Rectal smooth muscle tissue (tissue), 1 donor: ENCODE results near the gene ZMIZ1.
"Not testable (repeated sequence)": the region's sequence is repeated elsewhere in the genome, so short reads cannot be mapped to it uniquely, and the experiment has no call there.

Source experiments
- H3K27ac ChIP-seq: one replicate; pipeline ENCODE4 v1.7.0; 2013; ENCODE audit warnings: low read depth, low read length, inconsistent platforms
- H3K27me3 ChIP-seq: one replicate; pipeline ENCODE4 v1.7.0; 2013; ENCODE audit warnings: low read length; ENCODE audit not compliant: control insufficient read depth, insufficient read depth
- H3K36me3 ChIP-seq: one replicate; pipeline ENCODE4 v1.7.0; 2013; ENCODE audit warnings: low read length; ENCODE audit not compliant: control insufficient read depth, insufficient read depth
- H3K4me1 ChIP-seq: one replicate; pipeline ENCODE4 v1.7.0; 2013; ENCODE audit warnings: low read length; ENCODE audit not compliant: control insufficient read depth, insufficient read depth
- H3K4me3 ChIP-seq: one replicate; pipeline ENCODE4 v1.7.0; 2013; ENCODE audit warnings: low read length
- H3K9ac ChIP-seq: one replicate; pipeline ENCODE4 v1.7.0; 2013; ENCODE audit warnings: low read length

The ZMIZ1 gene

DNA sequence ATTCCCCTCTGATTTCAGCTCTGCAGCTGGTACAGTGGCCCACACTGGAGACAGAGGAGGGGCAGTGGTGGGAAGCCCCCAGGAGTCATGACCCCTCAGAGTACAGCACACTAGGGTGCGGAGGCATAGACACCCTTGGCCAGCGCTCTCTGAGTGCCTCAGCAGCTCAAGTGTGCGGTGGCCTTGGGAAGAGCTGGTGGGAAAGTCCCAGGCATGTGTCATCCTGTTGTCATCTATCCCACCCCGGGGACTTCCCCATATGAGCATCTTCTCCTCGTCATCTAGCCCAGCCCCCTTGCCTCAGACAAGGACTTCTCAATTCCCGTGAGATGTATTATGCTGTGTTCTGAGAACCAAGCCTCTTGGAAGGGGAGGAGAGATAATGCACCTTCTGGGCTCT lies 262.9 kb downstream of the ZMIZ1 start:
- no peak overlapping the region for H3K27ac ChIP-seq
- no peaks in the 10 kb centered on the region for H3K27me3 ChIP-seq
- no peaks in the 10 kb centered on the region for H3K36me3 ChIP-seq
- H3K4me1 ChIP-seq: peaks cover 5% of the 10 kb centered on the region
- H3K9ac ChIP-seq: no peak overlapping the region
- H3K4me3 ChIP-seq: no peak overlapping the region

DNA sequence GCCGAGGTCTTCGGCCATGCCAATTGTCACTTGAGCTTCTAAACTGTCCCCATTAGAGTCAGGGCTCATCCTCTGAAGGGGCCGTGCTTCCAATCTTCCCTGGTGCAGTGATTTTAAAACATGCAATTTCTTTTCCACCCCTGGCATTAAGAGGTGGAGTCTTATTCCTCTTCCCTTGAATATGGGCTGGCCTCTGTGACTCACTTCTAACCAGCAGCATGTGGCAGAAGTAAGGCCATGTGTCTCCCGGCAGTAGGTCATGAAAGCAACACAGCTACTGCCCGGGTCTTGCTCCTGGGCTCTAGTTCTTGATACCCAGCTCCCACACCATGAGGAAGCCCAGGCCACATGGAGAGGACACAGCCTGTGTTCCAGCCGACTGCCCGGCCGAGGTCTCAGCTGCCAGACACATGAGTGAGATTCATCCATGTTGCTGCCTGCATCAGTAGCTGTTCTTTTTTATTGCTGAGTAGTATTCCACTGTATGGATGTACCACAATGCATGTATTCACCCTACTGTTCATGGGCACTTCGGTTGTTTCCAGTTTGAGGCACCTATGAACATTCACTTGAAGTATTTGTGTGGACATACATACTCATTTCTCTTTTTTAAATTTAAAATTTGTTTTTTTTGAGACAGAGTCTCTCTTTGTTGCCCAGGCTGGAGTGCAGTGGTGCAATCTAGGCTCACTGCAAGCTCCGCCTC lies 264.0 kb downstream of the ZMIZ1 start:
- not testable (repeated sequence) for H3K9ac ChIP-seq, H3K27me3 ChIP-seq, H3K4me3 ChIP-seq, H3K4me1 ChIP-seq, H3K27ac ChIP-seq, H3K36me3 ChIP-seq

DNA sequence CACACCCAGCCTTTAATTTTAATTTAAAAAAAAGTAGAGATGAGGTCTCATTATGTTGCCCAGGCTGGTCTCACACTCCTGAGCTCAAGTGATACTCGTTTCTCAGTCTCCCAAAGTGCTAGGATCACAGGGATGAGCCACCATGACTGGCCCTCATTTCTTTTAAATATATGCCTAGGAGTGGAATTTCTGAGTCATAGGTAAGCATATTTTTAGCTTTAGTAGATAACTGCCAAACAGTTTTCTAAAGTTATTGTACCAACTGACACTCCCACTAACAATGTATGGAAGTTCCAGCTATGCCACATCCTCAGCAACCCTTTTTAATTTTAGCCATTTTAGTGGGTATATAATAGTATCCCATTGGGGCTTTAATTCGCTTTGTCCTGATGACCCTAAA lies 264.7 kb downstream of the ZMIZ1 start:
- H3K9ac ChIP-seq: no peak overlapping the region
- no peak overlapping the region for H3K4me3 ChIP-seq
- peaks cover 5% of the 10 kb centered on the region for H3K4me1 ChIP-seq
- no peak overlapping the region for H3K27ac ChIP-seq
- no peaks in the 10 kb centered on the region for H3K36me3 ChIP-seq
- H3K27me3 ChIP-seq: no peaks in the 10 kb centered on the region

DNA sequence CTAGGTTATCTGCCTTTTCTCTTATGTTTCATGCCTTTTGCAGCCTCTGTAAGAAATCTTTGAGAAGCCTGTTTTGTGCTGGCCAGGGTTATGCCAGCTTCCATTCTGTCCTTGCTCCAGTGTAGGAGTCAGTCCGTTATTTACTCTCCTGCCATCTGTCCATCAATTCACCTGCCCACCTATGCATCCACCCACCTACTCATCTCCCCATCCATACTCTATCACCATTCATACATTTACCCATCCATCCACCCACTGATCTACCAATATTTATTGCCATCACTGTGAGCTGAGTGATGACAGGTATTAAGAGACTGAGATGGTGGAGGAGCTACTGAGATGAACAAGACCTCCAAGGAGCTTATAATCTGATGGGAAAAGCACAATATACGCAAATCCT lies 265.8 kb downstream of the ZMIZ1 start:
- Histone ChIP-seq H3K9ac (no peak overlapping the region), H3K27ac (no peak overlapping the region), H3K4me3 (no peak overlapping the region)

DNA sequence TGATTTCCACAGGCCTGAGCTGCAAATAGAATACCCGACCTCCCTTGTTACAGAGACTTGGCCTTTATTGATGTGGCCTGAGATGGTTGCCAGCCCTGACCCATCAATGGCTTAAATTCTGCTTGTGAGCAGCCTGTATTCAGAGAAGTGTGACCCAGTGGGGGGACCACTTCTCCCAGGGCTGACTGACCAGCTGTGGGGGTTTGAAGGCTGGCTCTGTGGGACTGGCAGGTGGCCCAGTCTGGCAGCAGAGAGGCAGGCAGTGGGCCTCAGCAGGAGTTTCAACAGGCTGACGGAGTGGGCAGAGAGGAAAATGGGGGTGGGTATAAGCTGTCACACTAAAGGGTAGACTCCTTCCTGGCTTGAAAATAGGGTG lies 266.3 kb downstream of the ZMIZ1 start:
- Histone ChIP-seq H3K9ac (no peak overlapping the region), H3K4me1 (peaks cover 5% of the 10 kb centered on the region), H3K36me3 (no peaks in the 10 kb centered on the region), H3K27me3 (no peaks in the 10 kb centered on the region), H3K4me3 (no peak overlapping the region), H3K27ac (no peak overlapping the region)

More for the DNA sequence above, 265.8 kb downstream of the ZMIZ1 start:
- H3K27me3 ChIP-seq: no peaks in the 10 kb centered on the region
- no peaks in the 10 kb centered on the region for H3K36me3 ChIP-seq
- peaks cover 5% of the 10 kb centered on the region for H3K4me1 ChIP-seq

DNA sequence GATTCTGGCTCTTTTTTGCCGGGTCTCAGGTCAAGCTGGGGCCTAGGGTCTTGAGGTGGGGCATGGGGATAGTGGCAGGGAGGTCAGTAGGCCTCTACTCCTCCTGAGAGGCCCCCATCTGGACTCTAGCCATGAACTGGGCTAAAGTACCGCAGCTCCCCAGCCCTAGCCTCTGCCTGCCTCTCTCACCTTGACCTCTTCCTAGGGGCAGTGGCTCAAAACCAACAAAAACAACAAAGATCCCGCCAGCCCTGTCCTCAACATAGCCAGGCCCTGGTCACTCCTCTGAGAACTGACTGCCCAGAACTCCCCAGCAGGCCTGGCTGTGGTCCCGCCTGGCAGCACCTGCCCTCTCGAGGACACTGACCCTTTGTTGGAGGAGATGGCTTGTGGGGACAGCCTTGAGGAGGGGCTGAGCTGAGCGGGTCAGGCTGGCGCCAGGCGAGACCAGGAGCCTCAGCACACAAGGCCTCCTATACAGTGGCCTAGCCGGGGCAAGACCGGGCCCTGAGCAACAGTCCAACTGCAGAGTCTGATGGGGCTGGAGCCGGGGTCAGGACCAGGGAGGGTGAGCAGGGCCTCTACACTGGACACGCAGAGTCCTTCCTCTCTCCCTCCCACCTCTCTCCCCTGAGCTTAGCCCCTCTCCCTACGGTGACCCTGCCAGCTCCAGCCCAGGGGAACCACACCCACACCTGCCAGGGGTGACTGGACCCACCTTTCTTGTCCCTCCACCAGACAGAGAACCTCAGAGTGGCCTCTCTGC lies 266.9 kb downstream of the ZMIZ1 start:
- Histone ChIP-seq H3K27ac (no peak overlapping the region), H3K36me3 (no peaks in the 10 kb centered on the region), H3K4me1 (peaks cover 5% of the 10 kb centered on the region), H3K27me3 (no peaks in the 10 kb centered on the region), H3K4me3 (no peak overlapping the region), H3K9ac (no peak overlapping the region)

DNA sequence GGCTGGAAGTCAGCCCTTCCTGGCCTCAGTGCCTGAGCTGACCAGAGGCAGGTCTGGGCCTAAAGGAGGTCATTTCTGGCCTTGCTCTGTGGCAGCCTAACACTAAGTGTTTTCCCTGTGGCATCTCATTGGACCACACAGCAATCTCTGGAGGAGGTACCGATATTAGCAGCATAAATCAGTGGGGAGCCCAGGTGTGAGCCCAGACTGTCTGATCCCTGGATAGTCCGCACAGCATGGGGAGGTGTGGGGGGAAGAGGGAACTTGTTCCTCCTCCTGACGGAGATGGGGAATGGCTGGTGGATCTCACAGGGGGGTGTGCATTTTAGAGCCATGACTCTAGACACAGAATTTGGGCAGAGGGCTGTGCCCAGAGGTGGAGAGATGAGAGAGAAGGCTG lies 267.5 kb downstream of the ZMIZ1 start:
- H3K27me3 ChIP-seq: no peaks in the 10 kb centered on the region
- H3K4me1 ChIP-seq: peaks cover 5% of the 10 kb centered on the region
- no peak overlapping the region for H3K4me3 ChIP-seq
- no peaks in the 10 kb centered on the region for H3K36me3 ChIP-seq
- H3K27ac ChIP-seq: no peak overlapping the region
- no peak overlapping the region for H3K9ac ChIP-seq

DNA sequence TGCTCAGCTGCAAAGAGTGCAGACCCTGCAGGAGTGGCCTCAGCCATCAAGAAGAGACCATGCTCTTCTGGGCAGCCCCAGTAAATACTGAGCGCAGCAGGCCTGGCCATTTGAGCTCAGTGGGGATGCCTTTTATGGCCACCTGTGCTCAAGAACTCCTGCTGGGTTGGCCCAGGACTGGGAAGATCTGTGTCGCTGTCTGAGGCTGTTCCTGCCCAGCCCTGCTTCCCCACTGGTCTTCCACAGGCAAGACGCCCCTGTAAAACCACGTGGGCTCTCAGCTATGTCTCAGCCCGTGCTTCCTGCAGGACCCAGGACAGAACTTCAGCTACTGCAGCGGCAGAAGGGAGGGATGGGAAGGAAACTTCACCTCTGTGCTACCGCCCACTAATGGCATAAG lies 268.0 kb downstream of the ZMIZ1 start:
- Histone ChIP-seq H3K4me1 (peaks cover 5% of the 10 kb centered on the region), H3K36me3 (no peaks in the 10 kb centered on the region), H3K9ac (no peak overlapping the region), H3K27me3 (no peaks in the 10 kb centered on the region), H3K4me3 (no peak overlapping the region), H3K27ac (peak overlapping the region; percentile 12)

DNA sequence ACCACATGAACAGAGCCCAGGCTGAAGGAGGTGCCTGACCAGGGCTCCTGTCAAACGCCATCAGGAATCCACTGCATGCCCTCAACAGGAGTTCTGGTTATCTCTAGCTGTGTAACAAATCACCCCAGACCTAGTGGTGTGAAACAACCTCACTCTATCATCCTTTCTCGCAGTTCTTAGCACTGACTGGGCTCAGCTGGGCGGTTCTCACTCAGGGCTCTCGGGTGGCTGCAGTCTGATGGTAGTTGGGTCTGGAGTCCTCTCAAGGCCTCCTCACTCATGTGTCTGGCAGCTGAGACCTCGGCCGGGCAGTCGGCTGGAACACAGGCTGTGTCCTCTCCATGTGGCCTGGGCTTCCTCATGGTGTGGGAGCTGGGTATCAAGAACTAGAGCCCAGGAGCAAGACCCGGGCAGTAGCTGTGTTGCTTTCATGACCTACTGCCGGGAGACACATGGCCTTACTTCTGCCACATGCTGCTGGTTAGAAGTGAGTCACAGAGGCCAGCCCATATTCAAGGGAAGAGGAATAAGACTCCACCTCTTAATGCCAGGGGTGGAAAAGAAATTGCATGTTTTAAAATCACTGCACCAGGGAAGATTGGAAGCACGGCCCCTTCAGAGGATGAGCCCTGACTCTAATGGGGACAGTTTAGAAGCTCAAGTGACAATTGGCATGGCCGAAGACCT lies 269.2 kb downstream of the ZMIZ1 start:
- H3K4me1 ChIP-seq, H3K9ac ChIP-seq, H3K36me3 ChIP-seq, H3K4me3 ChIP-seq, H3K27me3 ChIP-seq, H3K27ac ChIP-seq: not testable (repeated sequence)

DNA sequence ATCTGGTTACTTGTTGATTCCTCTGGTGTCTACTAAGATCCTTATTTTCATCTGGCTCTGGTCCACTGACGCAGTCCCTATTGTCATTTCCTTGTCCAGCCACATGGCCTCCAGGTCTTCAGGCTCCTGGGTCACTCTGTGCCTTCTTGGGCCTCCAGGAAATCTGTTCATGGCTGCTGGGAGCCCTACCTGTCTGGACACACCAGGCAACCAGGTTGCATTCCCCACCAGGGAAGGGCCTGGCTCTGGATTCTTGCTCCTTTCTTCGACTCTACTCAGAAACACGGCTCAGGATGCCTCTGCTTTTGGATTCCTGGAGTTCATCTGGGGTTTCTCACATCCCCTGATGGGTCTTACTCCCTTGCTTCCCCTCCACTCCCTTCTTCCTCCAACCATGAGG lies 270.5 kb downstream of the ZMIZ1 start:
- no peak overlapping the region for H3K9ac ChIP-seq
- H3K4me1 ChIP-seq: peaks cover 5% of the 10 kb centered on the region
- H3K4me3 ChIP-seq: no peak overlapping the region
- H3K36me3 ChIP-seq: no peaks in the 10 kb centered on the region
- H3K27ac ChIP-seq: no peak overlapping the region
- H3K27me3 ChIP-seq: no peaks in the 10 kb centered on the region

DNA sequence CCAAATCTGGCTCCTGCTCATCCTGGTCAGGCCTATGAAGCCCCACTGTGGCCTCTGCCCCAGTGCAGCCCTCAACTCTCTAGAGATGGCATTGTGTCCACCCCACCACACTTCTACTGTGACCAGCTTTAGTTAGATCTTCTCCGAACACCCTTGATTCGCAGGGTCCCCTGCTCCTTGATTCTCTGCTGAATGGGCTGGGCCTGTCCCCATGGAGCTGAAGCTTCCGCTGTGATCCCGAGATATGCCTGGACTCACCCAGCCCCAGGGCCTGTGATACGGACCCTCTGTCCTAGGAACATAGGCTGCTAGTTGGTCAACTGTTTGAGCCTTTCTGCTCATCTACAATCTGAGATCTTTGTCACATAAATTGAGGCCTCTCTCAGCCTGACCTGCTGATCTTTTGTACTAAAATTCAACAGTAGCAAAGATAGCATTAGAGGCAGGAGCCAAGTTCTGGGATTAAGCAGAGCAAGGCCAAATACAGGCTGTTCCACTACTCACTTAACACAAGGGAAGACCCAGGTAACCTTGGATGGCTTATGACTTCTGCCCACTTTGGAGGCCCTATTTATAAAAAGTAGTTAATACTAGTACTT lies 272.0 kb downstream of the ZMIZ1 start:
- Histone ChIP-seq H3K27me3 (no peaks in the 10 kb centered on the region), H3K27ac (no peak overlapping the region), H3K4me3 (no peak overlapping the region), H3K4me1 (peaks cover 5% of the 10 kb centered on the region), H3K36me3 (no peaks in the 10 kb centered on the region), H3K9ac (no peak overlapping the region)

DNA sequence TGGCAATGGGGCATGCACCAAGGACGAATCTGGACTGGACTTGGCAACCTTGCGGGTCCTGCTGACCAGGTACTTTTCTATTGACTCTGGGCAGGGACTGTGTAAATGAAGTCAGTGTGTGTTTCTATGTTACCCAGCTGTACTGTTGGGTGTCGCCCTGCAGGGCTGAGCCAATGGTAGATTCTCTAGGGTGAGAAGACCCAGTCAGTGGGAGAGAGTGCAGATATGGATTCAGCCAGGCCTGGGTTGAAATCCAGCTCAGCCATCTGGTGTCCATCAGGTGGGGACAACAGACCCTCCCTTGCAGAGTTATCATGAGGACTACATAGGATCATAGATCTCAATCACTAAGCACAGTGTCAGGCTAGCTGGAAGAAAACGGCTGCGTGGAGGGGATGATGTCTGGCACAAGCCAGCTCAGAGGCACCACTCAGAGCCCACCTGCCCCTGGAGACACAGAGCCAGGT lies 273.6 kb downstream of the ZMIZ1 start:
- Histone ChIP-seq H3K4me1 (peaks cover 4% of the 10 kb centered on the region), H3K27ac (no peak overlapping the region), H3K36me3 (no peaks in the 10 kb centered on the region), H3K4me3 (no peak overlapping the region), H3K9ac (no peak overlapping the region), H3K27me3 (no peaks in the 10 kb centered on the region)
